H1 (cell line): ENCODE data around the gene BAZ1B. TPM values are rescaled to one million over a fixed set of nuclear protein-coding genes. Genes with fewer than 3 reads are reported as not detected.
A peak's percentile ranks its signal among the peaks of the same experiment; 100 is the strongest.

Source experiments
- CTCF ChIA-PET: fragments of 300-600 bp; sonication (Branson Sonifier 250); formaldehyde crosslinking; loops from one replicate; lab custom pipeline; 2021; ENCODE audit not compliant: partially characterized antibody; lab: Charles Lee
- POLR2A ChIA-PET: fragments of 300-600 bp; sonication (Branson Sonifier 250); formaldehyde crosslinking; loops from one replicate; lab custom pipeline; 2021; ENCODE audit warnings: inconsistent platforms; ENCODE audit not compliant: partially characterized antibody; lab: Charles Lee
- DNase-seq, 2 experiments: peaks; one replicate each; pipeline versions ENCODE4 v3.0.0 to v3.0.0-alpha.2; 2010 to 2022; ENCODE audit warnings: low spot score in 2 of 2, low read depth in 1 of 2, mixed read lengths in 1 of 2
- FAIRE-seq: peaks from 2 replicates; lab custom pipeline; 2011; peaks lifted over from hg19 to GRCh38; lab: Jason Lieb, UNC
- H2AFZ ChIP-seq: 2 replicates; pipeline ENCODE4 v1.8.1; 2012; ENCODE audit warnings: low read length, inconsistent platforms
- H2AK5ac ChIP-seq: 2 replicates; pipeline ENCODE4 v1.6.1; 2013; ENCODE audit warnings: low read depth, low read length
- H2BK120ac ChIP-seq: replicated peaks from 2 replicates; pipeline ENCODE3; 2013; ENCODE audit warnings: low read depth, low read length, inconsistent platforms
- H2BK12ac ChIP-seq: 2 replicates; pipeline ENCODE4 v1.6.1; 2013; ENCODE audit warnings: low read depth, low read length
- H2BK15ac ChIP-seq: 2 replicates; pipeline ENCODE4 v1.6.1; 2013; ENCODE audit warnings: low read length
- H2BK20ac ChIP-seq: 2 replicates; pipeline ENCODE4 v1.6.1; 2013; ENCODE audit warnings: low read length
- H2BK5ac ChIP-seq: 2 replicates; pipeline ENCODE4 v1.6.1; 2013; ENCODE audit warnings: low read depth, low read length
- H3K14ac ChIP-seq: 2 replicates; pipeline ENCODE4 v1.6.1; 2013; ENCODE audit warnings: inconsistent platforms; ENCODE audit not compliant: insufficient read length
- H3K18ac ChIP-seq: 2 replicates; pipeline ENCODE4 v1.6.1; 2013; ENCODE audit warnings: low read length; ENCODE audit errors: extremely low read depth
- H3K23ac ChIP-seq: 2 replicates; pipeline ENCODE4 v1.6.1; 2013; ENCODE audit warnings: inconsistent platforms; ENCODE audit not compliant: insufficient read length
- H3K23me2 ChIP-seq: 2 replicates; pipeline ENCODE4 v1.6.1; 2013; ENCODE audit warnings: low read depth, low read length
- H3K27ac ChIP-seq: 2 replicates; pipeline ENCODE4 v1.6.1; 2011; ENCODE audit warnings: low read depth, low read length, inconsistent platforms
- H3K27me3 ChIP-seq, 4 experiments: replicated peaks in 1 of 4; 1 replicate in 1 of 4; 2 replicates in 3 of 4; pipeline versions ENCODE4 v1.6.1 to v1.8.1; 2011 to 2013; ENCODE audit warnings: low read length in 3 of 4, mild to moderate bottlenecking in 3 of 4, inconsistent platforms in 2 of 4, mixed read lengths in 2 of 4, moderate library complexity in 1 of 4; ENCODE audit not compliant: control insufficient read depth in 3 of 4, insufficient read depth in 3 of 4; ENCODE audit errors: extremely low read depth in 1 of 4
- H3K36me3 ChIP-seq, 4 experiments: 2 replicates each; pipeline versions ENCODE4 v1.6.1 to v1.8.1; 2011 to 2013; ENCODE audit warnings: mild to moderate bottlenecking in 4 of 4, low read length in 3 of 4, moderate library complexity in 2 of 4, control low read depth in 1 of 4, inconsistent platforms in 1 of 4; ENCODE audit not compliant: insufficient read depth in 4 of 4, control insufficient read depth in 2 of 4
- H3K4ac ChIP-seq: replicated peaks from 2 replicates; pipeline ENCODE3; 2013; ENCODE audit warnings: low read length, low read depth, mixed read lengths, inconsistent platforms; ENCODE audit not compliant: insufficient read length
- H3K4me1 ChIP-seq, 4 experiments: replicated peaks in 1 of 4; 1 replicate in 1 of 4; 2 replicates in 3 of 4; pipeline versions ENCODE4 v1.6.1 to v1.8.1; 2011 to 2013; ENCODE audit warnings: low read length in 3 of 4, inconsistent platforms in 2 of 4, mixed read lengths in 1 of 4; ENCODE audit not compliant: insufficient read depth in 4 of 4, control insufficient read depth in 3 of 4
- H3K4me2 ChIP-seq, 2 experiments: 2 replicates each; pipeline versions ENCODE4 v1.6.1 to v1.8.1; 2011 to 2013; ENCODE audit warnings: low read depth in 2 of 2, low read length in 2 of 2, control low read depth in 1 of 2, inconsistent platforms in 1 of 2, mild to moderate bottlenecking in 1 of 2; ENCODE audit not compliant: insufficient read depth in 1 of 2
- H3K4me3 ChIP-seq, 4 experiments: fragments of 200-600, 300-600 bp in 1 of 4; sonication (generic), shearing (Covaris generic), sonication (Bioruptor Twin) in 1 of 4; 2 replicates each; pipeline versions ENCODE4 v1.5.1 to v1.8.1; 2011 to 2016; ENCODE audit warnings: low read length in 4 of 4, low read depth in 3 of 4, control low read depth in 2 of 4, inconsistent platforms in 2 of 4, mild to moderate bottlenecking in 2 of 4, mixed read lengths in 1 of 4, moderate library complexity in 1 of 4; ENCODE audit not compliant: insufficient read depth in 2 of 4; ENCODE audit errors: extremely low read depth in 1 of 4
- H3K56ac ChIP-seq: replicated peaks from 2 replicates; pipeline ENCODE3; 2013; ENCODE audit warnings: low read depth, mild to moderate bottlenecking, mixed read lengths, low read length, inconsistent platforms; ENCODE audit not compliant: insufficient read length
- H3K79me1 ChIP-seq: 2 replicates; pipeline ENCODE4 v1.6.1; 2013; ENCODE audit warnings: low read depth, low read length, control low read depth
- H3K79me2 ChIP-seq, 2 experiments: 2 replicates each; pipeline versions ENCODE4 v1.6.1 to v1.8.1; 2012 to 2013; ENCODE audit warnings: low read length in 2 of 2, mild to moderate bottlenecking in 2 of 2, inconsistent platforms in 1 of 2; ENCODE audit not compliant: insufficient read depth in 2 of 2, control insufficient read depth in 1 of 2
- H3K9ac ChIP-seq, 4 experiments: replicated peaks in 1 of 4; 1 replicate in 1 of 4; 2 replicates in 3 of 4; pipeline versions ENCODE4 v1.6.1 to v1.8.1; 2011 to 2013; ENCODE audit warnings: low read depth in 3 of 4, low read length in 3 of 4, control low read depth in 2 of 4, mild to moderate bottlenecking in 2 of 4, moderate library complexity in 2 of 4, inconsistent platforms in 1 of 4; ENCODE audit errors: extremely low read depth in 1 of 4
- H3K9me3 ChIP-seq, 2 experiments: 2 replicates each; pipeline versions ENCODE4 v1.6.1 to v1.8.1; 2012 to 2013; ENCODE audit warnings: mild to moderate bottlenecking in 2 of 2, moderate library complexity in 2 of 2, control low read depth in 1 of 2, inconsistent platforms in 1 of 2, low read depth in 1 of 2, low read length in 1 of 2, mixed read lengths in 1 of 2; ENCODE audit not compliant: insufficient read depth in 2 of 2
- H4K20me1 ChIP-seq, 2 experiments: replicated peaks in 1 of 2; 2 replicates each; pipeline versions ENCODE3 to v1.8.1; 2011 to 2013; ENCODE audit warnings: inconsistent platforms in 2 of 2, low read length in 2 of 2, mild to moderate bottlenecking in 1 of 2; ENCODE audit not compliant: insufficient read depth in 2 of 2, control insufficient read depth in 1 of 2
- H4K5ac ChIP-seq: 2 replicates; pipeline ENCODE4 v1.6.1; 2013; ENCODE audit warnings: low read length, low read depth, mixed read lengths, inconsistent platforms; ENCODE audit not compliant: insufficient read length
- H4K8ac ChIP-seq: 2 replicates; pipeline ENCODE4 v1.8.0; 2013; ENCODE audit warnings: mild to moderate bottlenecking, moderate library complexity, low read length, inconsistent platforms; ENCODE audit not compliant: insufficient read depth; ENCODE audit errors: extremely low read depth
- H4K91ac ChIP-seq: replicated peaks from 2 replicates; pipeline ENCODE3; 2013; ENCODE audit warnings: low read length, mixed read lengths, inconsistent platforms; ENCODE audit not compliant: insufficient read length
- E2F6 ChIP-seq: IDR thresholded peaks from 2 replicates; pipeline ENCODE4 v1.6.1; 2012; ENCODE audit warnings: inconsistent platforms
- SIN3A ChIP-seq, 2 experiments: IDR thresholded peaks in 1 of 2; conservative IDR thresholded peaks in 1 of 2; 2 replicates each; pipeline ENCODE4 v1.6.1; 2011 to 2012; ENCODE audit warnings: low read length in 2 of 2, improper control_type of control experiment in 1 of 2, low read depth in 1 of 2, mild to moderate bottlenecking in 1 of 2
- WGBS, 2 experiments: shearing (Covaris generic) in 1 of 2; methylation state at CpG; one replicate each; pipeline versions ENCODE4 v1.1.6 to v1.1.7; 2013 to 2015; ENCODE audit warnings: low lambda C conversion rate in 2 of 2, mixed read lengths in 2 of 2, inconsistent platforms in 1 of 2, low coverage in 1 of 2, missing lambda C conversion rate in 1 of 2; ENCODE audit not compliant: insufficient replicate concordance in 2 of 2, insufficient coverage in 1 of 2, insufficient read length in 1 of 2; ENCODE audit errors: extremely low coverage in 1 of 2, missing lambda C conversion rate in 1 of 2; 5-methylcytosine and 5-hydroxymethylcytosine counted together
- polyA plus RNA-seq, 7 experiments: library from polyadenylated mRNA; depleted of rRNA in 3 of 7; stranded (reverse) in 5 of 7; unstranded in 2 of 7; fragments of >200 nt in 5 of 7; fragments of 200-250 nt in 2 of 7; gene quantifications; 1 replicate in 5 of 7; 2 replicates in 1 of 7; 4 replicates in 1 of 7; pipeline versions ENCODE4 v1.2.1 to v1.2.3, GENCODE V29; 2011 to 2013; ENCODE audit warnings: missing spikeins in 2 of 7, mixed read lengths in 2 of 7
- total RNA-seq: library from RNA; stranded (reverse); fragmentation: NEBNext Ultra II Directional; extraction: Animal tissue kit (Norgen Biotek cat#: 25700); gene quantifications from 2 replicates; pipeline ENCODE4 v1.2.1, GENCODE V29; 2021

The BAZ1B gene
- total and polyA plus RNA-seq, 2 of the 8 experiments (the other 6 are each of a cell fraction or from before 2014, with no cell fraction given): 21.0 to 86.8 TPM

DNA sequence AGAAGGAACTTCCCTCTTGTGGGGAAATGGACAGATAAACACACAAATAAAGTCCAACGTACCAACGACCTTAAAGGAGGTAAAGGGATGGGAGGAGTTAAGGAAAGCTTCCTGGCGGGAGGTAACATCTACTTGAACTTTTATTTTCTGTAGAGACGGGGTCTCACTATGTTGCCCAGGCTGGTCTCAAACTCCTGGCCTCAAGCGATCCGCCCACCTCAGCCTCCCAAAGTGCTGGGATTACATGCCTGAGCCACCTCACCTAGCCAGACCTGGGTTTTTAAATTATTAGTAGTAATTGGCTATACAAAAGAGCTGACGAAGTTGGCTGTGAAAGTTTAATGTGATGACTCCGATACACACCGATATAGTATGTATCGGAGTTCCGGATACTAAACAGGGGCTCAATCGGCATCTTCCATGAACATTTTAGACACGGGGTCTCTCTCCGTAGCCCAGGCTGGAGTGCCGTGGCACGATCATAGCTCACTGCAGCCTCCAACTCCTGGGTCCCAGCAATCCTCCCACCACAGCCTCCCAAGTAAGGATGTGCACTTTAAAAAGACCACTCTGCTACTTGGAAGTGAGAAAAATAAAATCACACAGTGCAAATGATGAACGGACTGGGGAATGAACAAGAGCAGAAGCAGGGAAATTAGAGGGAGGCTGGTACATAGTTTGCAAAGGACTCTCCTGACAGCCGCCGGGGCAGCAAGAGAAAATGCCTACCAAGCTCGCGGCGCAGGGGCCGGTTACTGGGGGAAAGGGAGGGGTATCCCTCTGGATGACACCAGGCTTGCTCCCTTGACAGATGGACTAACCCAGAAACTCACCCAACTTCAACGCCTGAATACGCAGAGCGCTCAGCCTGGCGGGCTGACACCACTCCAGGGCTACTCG lies 34.4 kb upstream of the BAZ1B start:
- DNase-seq: no peak
- no peak overlapping the region for H2AFZ ChIP-seq
- POLR2A ChIA-PET: interaction anchor here (0.6 to 2.5 kb wide), 15 partner anchors 9 to 747 kb away, joined by 3 to 31 read pairs (median 3); partner anchors contain the start of genes BAZ1B and TBL2
- WGBS, 2 experiments: 51% methylated on average over 27 of the region's 28 CpGs; no CpG with 5 or more reads in 1 of the 2 experiments
- H3K27me3 ChIP-seq: peaks cover 0 to 8% (median 1%) of the 10 kb centered on the region in 4 experiments; a peak in 4 of 7 replicates
- H3K23ac ChIP-seq: peak overlapping the region; percentile 42
- peaks cover 6% of the 10 kb centered on the region; the same call in 1 of the 2 replicates for H3K79me1 ChIP-seq
- H2BK20ac ChIP-seq: no peak overlapping the region
- H4K5ac ChIP-seq: no peak overlapping the region
- H3K4me3 ChIP-seq: peak overlapping the region; percentile 68 to 87 (median 76)
- peak overlapping the region; percentile 92 to 94 for H3K4me2 ChIP-seq
- TF ChIP-seq SIN3A (conservative IDR thresholded peaks at IDR 0.05 in 1 of 2, IDR thresholded peaks at IDR 0.05 in 1 of 2; ENCODE audit: low read depth in 1 of 2, low read length in 2 of 2) (peak in 1 of 2 experiments; percentile 91; a peak in 2 of 4 replicates), E2F6 (no peak)
- TF ChIP-seq, all 59 proteins: peak for 1
- Histone ChIP-seq H2BK5ac (peak overlapping the region; percentile 52; the same call in 1 of the 2 replicates), H2BK15ac (no peak overlapping the region), H3K18ac (peak overlapping the region; percentile 32; the same call in 1 of the 2 replicates), H4K20me1 (peaks cover 2 to 3% of the 10 kb centered on the region in 2 experiments), H3K79me2 (peaks cover 0 to 30% of the 10 kb centered on the region in 2 experiments; a peak in 3 of 4 replicates), H3K9me3 (no peaks in the 10 kb centered on the region), H3K14ac (no peak overlapping the region), H2BK12ac (no peak overlapping the region), H3K36me3 (no peaks in the 10 kb centered on the region; a peak in 2 of 8 replicates), H4K91ac (no peak overlapping the region), H3K4me1 (peaks cover 0 to 3% (median 1%) of the 10 kb centered on the region in 4 experiments; a peak in 2 of 7 replicates), H2BK120ac (no peak overlapping the region), H3K56ac (no peak overlapping the region), H3K27ac (no peak overlapping the region), H3K4ac (peak overlapping the region; percentile 93), H2AK5ac (no peak overlapping the region), H3K23me2 (peaks cover 9% of the 10 kb centered on the region), H4K8ac (no peak overlapping the region; the same call in 1 of the 2 replicates), H3K9ac (peak overlapping the region in 3 of 4 experiments; percentile 60 to 84 (median 62); a peak in 6 of 7 replicates)
- FAIRE-seq: no peak
- CTCF ChIA-PET: no interaction called here
